GM20000 (cell line): ENCODE measurements around the gene MBTD1.
"Not testable (repeated sequence)": the region's sequence is repeated elsewhere in the genome, so short reads cannot be mapped to it uniquely, and the experiment has no call there.

ENCODE experiments used
- DNase-seq: peaks from one replicate; pipeline ENCODE4 v3.0.0; 2012; ENCODE audit warnings: low spot score
- CTCF ChIP-seq: IDR thresholded peaks from 2 replicates; pipeline ENCODE4 v1.5.1; 2012; ENCODE audit warnings: mild to moderate bottlenecking, control low read depth; ENCODE audit errors: extremely low read depth, missing control alignments

The MBTD1 gene

GRCh38 chr17:51188271-51188833 lies 71.5 kb downstream of the MBTD1 start:
- no peak for DNase-seq
- TF ChIP-seq CTCF = no peak

- no peak for TF ChIP-seq CTCF
- DNase-seq = no peak
These were observed 74.0 kb downstream of the MBTD1 start for GRCh38 chr17:51185763-51186332.

DNA sequence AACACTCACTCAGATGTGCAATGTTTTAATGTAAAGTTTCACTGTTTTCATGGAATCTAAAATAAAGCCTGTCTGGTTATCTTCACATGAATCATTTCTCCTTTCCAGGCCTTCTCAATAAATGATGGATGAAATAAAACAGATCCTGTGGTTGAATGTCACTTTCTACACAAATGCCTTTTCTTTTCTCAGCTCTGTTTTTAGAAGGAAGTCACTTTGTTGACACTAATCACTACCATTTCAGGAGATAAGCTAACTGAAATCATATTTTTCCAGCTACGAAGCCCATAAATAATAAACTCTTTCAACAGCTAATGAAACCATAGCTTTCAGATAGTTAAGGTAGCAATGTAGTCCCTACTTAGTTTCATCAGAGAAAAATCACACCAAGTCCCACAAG lies 75.7 kb downstream of the MBTD1 start:
- no peak for DNase-seq
- no peak for TF ChIP-seq CTCF

DNA sequence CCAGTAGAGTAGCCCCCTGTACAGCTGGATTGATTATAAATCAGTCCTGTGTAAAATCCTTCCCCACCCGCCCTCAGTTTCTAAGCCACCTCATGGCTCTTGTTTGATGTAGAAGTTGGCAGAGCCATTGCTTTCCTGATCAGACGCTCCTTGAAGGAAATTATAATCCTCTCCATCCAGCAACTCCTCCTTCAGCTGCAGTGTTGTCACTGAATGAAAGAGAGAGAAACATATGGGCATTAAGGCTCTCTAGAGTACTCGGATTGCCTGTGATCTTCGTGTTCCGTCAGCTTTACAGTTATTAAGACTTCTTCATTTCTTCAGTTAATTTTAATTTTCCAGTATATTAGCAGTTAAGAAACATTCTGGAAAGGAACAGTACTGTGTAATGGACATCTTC lies 79.4 kb downstream of the MBTD1 start:
- DNase-seq = no peak
- TF ChIP-seq CTCF = no peak

- DNase-seq = not testable (repeated sequence)
These were observed 87.8 kb downstream of the MBTD1 start for GRCh38 chr17:51172030-51172429.

DNA sequence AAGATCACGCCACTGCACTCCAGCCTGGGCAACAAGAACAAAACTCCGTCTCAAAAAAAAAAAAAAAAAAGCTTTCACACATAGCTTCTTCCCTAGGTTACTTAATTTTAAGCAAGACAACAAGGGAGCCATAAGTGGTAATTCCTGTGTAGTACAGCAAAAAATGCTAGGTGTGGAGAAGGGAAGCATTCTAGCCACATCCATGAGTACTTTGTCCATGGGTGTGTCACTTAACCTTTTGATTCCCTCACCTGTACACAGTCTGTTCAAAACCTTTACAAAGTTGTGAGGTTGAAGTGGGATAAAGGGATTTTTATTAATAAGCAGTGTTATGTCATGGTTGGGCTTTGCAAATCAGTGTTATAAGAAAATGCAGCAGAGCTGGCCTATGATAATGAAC lies 89.1 kb downstream of the MBTD1 start:
- DNase-seq = no peak
- no peak for TF ChIP-seq CTCF

GRCh38 chr17:51169340-51169739 lies 90.5 kb downstream of the MBTD1 start:
- DNase-seq = no peak
- TF ChIP-seq CTCF = no peak
